HCT116 (cell line): Measurements from ENCODE around the gene MGRN1. TPM values are rescaled to one million over a fixed set of nuclear protein-coding genes. Genes with fewer than 3 reads are reported as not detected.

Experiments used
- ATAC-seq: fragments of 200-7000 bp; cut with Tn5 transposase; 2 replicates; pipeline ENCODE4 v1.9.1; 2020; ENCODE audit warnings: mild to moderate bottlenecking, moderate library complexity
- BruUV-seq: library from RNA; stranded (reverse); fragments of 400-500 nt; replicated peaks from 2 replicates; lab custom pipeline; 2021; lab: Mats Ljungman, UMichigan
- CTCF ChIA-PET: fragments of 300-600 bp; sonication (Branson Sonifier 250); formaldehyde crosslinking; loops from one replicate; lab custom pipeline; 2021; ENCODE audit warnings: antibody characterized with exemption; lab: Charles Lee
- POLR2A ChIA-PET: fragments of 300-600, 350-600 bp; sonication (Branson Sonifier 250); formaldehyde crosslinking; loops from one replicate; lab custom pipeline; 2021; ENCODE audit warnings: antibody characterized with exemption; lab: Charles Lee
- RAD21 ChIA-PET, 2 experiments: fragments of 300-600 bp; sonication (Branson Sonifier 250); formaldehyde crosslinking; loops; one replicate each; lab custom pipeline; 2023; ENCODE audit warnings: low total read pairs in 2 of 2; ENCODE audit not compliant: uncharacterized antibody in 2 of 2, unreplicated experiment in 2 of 2, low non-redundant PET in 1 of 2; lab: Charles Lee
- DNase-seq: peaks from one replicate; pipeline ENCODE4 v3.0.0-alpha.2; 2010; ENCODE audit warnings: low read depth, low spot score
- H2AFZ ChIP-seq: fragments of 200-600 bp; shearing (Covaris generic), sonication (generic); 2 replicates; pipeline ENCODE4 v1.6.1; 2017; ENCODE audit warnings: low read depth, mixed run types, mixed read lengths, antibody characterized with exemption, low read length; ENCODE audit not compliant: poor library complexity, severe bottlenecking
- H3K27ac ChIP-seq: 2 replicates; pipeline ENCODE4 v1.5.1; 2012; ENCODE audit warnings: low read depth, low read length
- H3K27me3 ChIP-seq: fragments of 200-600 bp; sonication (generic); 2 replicates; pipeline ENCODE4 v1.6.1; 2016; ENCODE audit warnings: mixed run types, low read length, mixed read lengths; ENCODE audit not compliant: insufficient read depth
- H3K36me3 ChIP-seq, 2 experiments: fragments of 200-500 bp in 1 of 2; fragments of 200-600 bp in 1 of 2; sonication (Bioruptor generic) in 1 of 2; sonication (generic) in 1 of 2; 2 replicates each; pipeline versions ENCODE4 v1.5.1 to v1.6.1; 2014 to 2016; ENCODE audit warnings: low read length in 2 of 2, inconsistent platforms in 1 of 2, mixed read lengths in 1 of 2, mixed run types in 1 of 2; ENCODE audit not compliant: insufficient read depth in 2 of 2, control insufficient read depth in 1 of 2
- H3K4me1 ChIP-seq, 2 experiments: fragments of 200-600 bp in 1 of 2; sonication (generic) in 1 of 2; 2 replicates each; pipeline versions ENCODE4 v1.5.1 to v1.6.1; 2012 to 2017; ENCODE audit warnings: low read length in 2 of 2, inconsistent platforms in 1 of 2, mild to moderate bottlenecking in 1 of 2, mixed read lengths in 1 of 2, mixed run types in 1 of 2, moderate library complexity in 1 of 2; ENCODE audit not compliant: insufficient read depth in 2 of 2, control insufficient read depth in 1 of 2
- H3K4me2 ChIP-seq: fragments of 200-600 bp; sonication (generic); 2 replicates; pipeline ENCODE4 v1.6.1; 2017; ENCODE audit warnings: mixed run types, low read length, mixed read lengths
- H3K4me3 ChIP-seq, 2 experiments: fragments of 200-600 bp in 1 of 2; sonication (generic) in 1 of 2; replicated peaks in 1 of 2; 2 replicates each; pipeline ENCODE4 v1.5.1; 2011 to 2016; ENCODE audit warnings: low read length in 2 of 2, control low read depth in 1 of 2, low read depth in 1 of 2, mild to moderate bottlenecking in 1 of 2, mixed read lengths in 1 of 2, mixed run types in 1 of 2
- H3K79me2 ChIP-seq: fragments of 200-600 bp; sonication (generic); 2 replicates; pipeline ENCODE4 v1.6.1; 2017; ENCODE audit warnings: mild to moderate bottlenecking, mixed run types, low read length, moderate library complexity, mixed read lengths; ENCODE audit not compliant: insufficient read depth
- H3K9ac ChIP-seq: fragments of 200-600 bp; sonication (generic); 2 replicates; pipeline ENCODE4 v1.6.1; 2016; ENCODE audit warnings: low read length, mixed read lengths
- H3K9me2 ChIP-seq: fragments of 200-600 bp; sonication (generic), shearing (Covaris generic); 2 replicates; pipeline ENCODE4 v1.6.1; 2017; ENCODE audit warnings: mixed run types, mild to moderate bottlenecking, moderate library complexity; ENCODE audit not compliant: insufficient read depth
- H3K9me3 ChIP-seq, 2 experiments: fragments of 200-500 bp in 1 of 2; fragments of 200-600 bp in 1 of 2; sonication (Bioruptor generic) in 1 of 2; sonication (generic) in 1 of 2; 2 replicates each; pipeline ENCODE4 v1.6.1; 2014 to 2017; ENCODE audit warnings: low read length in 2 of 2, mixed read lengths in 2 of 2, inconsistent platforms in 1 of 2, low read depth in 1 of 2, mild to moderate bottlenecking in 1 of 2, mixed run types in 1 of 2, moderate library complexity in 1 of 2; ENCODE audit not compliant: control insufficient read depth in 1 of 2, insufficient read depth in 1 of 2
- H4K20me1 ChIP-seq: fragments of 200-600 bp; sonication (generic), shearing (Covaris generic); 2 replicates; pipeline ENCODE4 v1.6.1; 2017; ENCODE audit warnings: mixed run types, mild to moderate bottlenecking, moderate library complexity; ENCODE audit not compliant: insufficient read depth
- CBX3 ChIP-seq: IDR thresholded peaks from 2 replicates; pipeline ENCODE4 v1.6.1; 2012; ENCODE audit warnings: low read depth
- CEBPB ChIP-seq: IDR thresholded peaks from 2 replicates; pipeline ENCODE4 v1.6.1; 2012; ENCODE audit warnings: low read depth
- EZH2 ChIP-seq: fragments of 200-600 bp; sonication (generic); IDR thresholded peaks from 2 replicates; pipeline ENCODE4 v1.6.1; 2017; ENCODE audit warnings: antibody characterized with exemption, mixed run types
- EZH2phosphoT487 ChIP-seq: fragments of 200-600 bp; IDR thresholded peaks from 2 replicates; pipeline ENCODE4 v1.6.1; 2018; ENCODE audit warnings: antibody characterized with exemption, borderline replicate concordance
- JUND ChIP-seq: IDR thresholded peaks from 2 replicates; pipeline ENCODE4 v1.6.1; 2012
- POLR2AphosphoS5 ChIP-seq: IDR thresholded peaks from 2 replicates; pipeline ENCODE4 v1.6.1; 2011; ENCODE audit warnings: mild to moderate bottlenecking, low read depth, low read length, moderate library complexity
- SRF ChIP-seq: IDR thresholded peaks from 2 replicates; pipeline ENCODE4 v1.6.1; 2012; ENCODE audit warnings: low read depth
- TCF7L2 ChIP-seq: IDR thresholded peaks from 2 replicates; pipeline ENCODE4 v1.7.0; 2011; ENCODE audit warnings: borderline replicate concordance, inconsistent platforms; ENCODE audit not compliant: insufficient read depth, insufficient read length; ENCODE audit errors: extremely low read depth
- ZFX ChIP-seq: fragments of 450-650 bp; IDR thresholded peaks from 2 replicates; pipeline ENCODE4 v1.6.1; 2017
- ZNF274 ChIP-seq: fragments of 200-500 bp; sonication (Bioruptor generic); IDR thresholded peaks from 2 replicates; pipeline ENCODE4 v1.6.1; 2014; ENCODE audit warnings: mild to moderate bottlenecking, low read depth, low read length, inconsistent platforms
- intact Hi-C: fragments of 100-400 bp; cut with micrococcal nuclease; formaldehyde crosslinking; loops from 2 replicates; pipeline ENCODE4 v1.10.0; 2022
- total RNA-seq: library from RNA; stranded (reverse); gene quantifications from one replicate; pipeline ENCODE4 v1.2.1, GENCODE V29; 2021; ENCODE audit not compliant: unreplicated experiment
- TF ChIP-seq, protein P1 (sequence below): IDR thresholded peaks from 2 replicates; pipeline ENCODE4 v1.6.1; 2012
- TF ChIP-seq, protein P2 (sequence below): IDR thresholded peaks from 2 replicates; pipeline ENCODE4 v1.6.1; 2011; ENCODE audit warnings: mild to moderate bottlenecking, low read length, moderate library complexity; ENCODE audit not compliant: insufficient replicate concordance; ENCODE audit errors: extremely low read depth
- TF ChIP-seq, protein P3 (sequence below): IDR thresholded peaks from 2 replicates; pipeline ENCODE4 v1.6.1; 2012
- TF ChIP-seq, protein P4 (sequence below): IDR thresholded peaks from 2 replicates; pipeline ENCODE4 v1.6.1; 2012; ENCODE audit warnings: low read depth
- TF ChIP-seq, protein P5 (sequence below), 3 experiments: fragments of 200-600 bp in 1 of 3; sonication (generic) in 1 of 3; IDR thresholded peaks in 2 of 3; conservative IDR thresholded peaks in 1 of 3; 2 replicates each; pipeline ENCODE4 v1.5.1; 2012 to 2017; ENCODE audit warnings: low read depth in 2 of 3, low read length in 2 of 3, antibody characterized with exemption in 1 of 3, borderline replicate concordance in 1 of 3, control low read depth in 1 of 3, mild to moderate bottlenecking in 1 of 3, mixed read lengths in 1 of 3, mixed run types in 1 of 3, moderate library complexity in 1 of 3; ENCODE audit not compliant: insufficient read depth in 1 of 3

MGRN1 gene
- total RNA-seq, 1 experiment from 2014 or later = 50.6 TPM

- H3K27me3 ChIP-seq = no peaks in the 10 kb centered on the region
- H3K4me2 ChIP-seq = no peak overlapping the region
- no peak for TF ChIP-seq CEBPB
- TF ChIP-seq, protein P1, sequence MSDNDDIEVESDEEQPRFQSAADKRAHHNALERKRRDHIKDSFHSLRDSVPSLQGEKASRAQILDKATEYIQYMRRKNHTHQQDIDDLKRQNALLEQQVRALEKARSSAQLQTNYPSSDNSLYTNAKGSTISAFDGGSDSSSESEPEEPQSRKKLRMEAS = no peak
- TF ChIP-seq, protein P2, sequence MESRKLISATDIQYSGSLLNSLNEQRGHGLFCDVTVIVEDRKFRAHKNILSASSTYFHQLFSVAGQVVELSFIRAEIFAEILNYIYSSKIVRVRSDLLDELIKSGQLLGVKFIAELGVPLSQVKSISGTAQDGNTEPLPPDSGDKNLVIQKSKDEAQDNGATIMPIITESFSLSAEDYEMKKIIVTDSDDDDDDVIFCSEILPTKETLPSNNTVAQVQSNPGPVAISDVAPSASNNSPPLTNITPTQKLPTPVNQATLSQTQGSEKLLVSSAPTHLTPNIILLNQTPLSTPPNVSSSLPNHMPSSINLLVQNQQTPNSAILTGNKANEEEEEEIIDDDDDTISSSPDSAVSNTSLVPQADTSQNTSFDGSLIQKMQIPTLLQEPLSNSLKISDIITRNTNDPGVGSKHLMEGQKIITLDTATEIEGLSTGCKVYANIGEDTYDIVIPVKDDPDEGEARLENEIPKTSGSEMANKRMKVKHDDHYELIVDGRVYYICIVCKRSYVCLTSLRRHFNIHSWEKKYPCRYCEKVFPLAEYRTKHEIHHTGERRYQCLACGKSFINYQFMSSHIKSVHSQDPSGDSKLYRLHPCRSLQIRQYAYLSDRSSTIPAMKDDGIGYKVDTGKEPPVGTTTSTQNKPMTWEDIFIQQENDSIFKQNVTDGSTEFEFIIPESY = no peak
- no peak for TF ChIP-seq ZFX
- no peak for TF ChIP-seq ZNF274
- no peak for TF ChIP-seq TCF7L2
- no peak for TF ChIP-seq SRF
- TF ChIP-seq, protein P3, sequence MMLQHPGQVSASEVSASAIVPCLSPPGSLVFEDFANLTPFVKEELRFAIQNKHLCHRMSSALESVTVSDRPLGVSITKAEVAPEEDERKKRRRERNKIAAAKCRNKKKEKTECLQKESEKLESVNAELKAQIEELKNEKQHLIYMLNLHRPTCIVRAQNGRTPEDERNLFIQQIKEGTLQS = no peak
- TF ChIP-seq EZH2 = no peak
- TF ChIP-seq, protein P4, sequence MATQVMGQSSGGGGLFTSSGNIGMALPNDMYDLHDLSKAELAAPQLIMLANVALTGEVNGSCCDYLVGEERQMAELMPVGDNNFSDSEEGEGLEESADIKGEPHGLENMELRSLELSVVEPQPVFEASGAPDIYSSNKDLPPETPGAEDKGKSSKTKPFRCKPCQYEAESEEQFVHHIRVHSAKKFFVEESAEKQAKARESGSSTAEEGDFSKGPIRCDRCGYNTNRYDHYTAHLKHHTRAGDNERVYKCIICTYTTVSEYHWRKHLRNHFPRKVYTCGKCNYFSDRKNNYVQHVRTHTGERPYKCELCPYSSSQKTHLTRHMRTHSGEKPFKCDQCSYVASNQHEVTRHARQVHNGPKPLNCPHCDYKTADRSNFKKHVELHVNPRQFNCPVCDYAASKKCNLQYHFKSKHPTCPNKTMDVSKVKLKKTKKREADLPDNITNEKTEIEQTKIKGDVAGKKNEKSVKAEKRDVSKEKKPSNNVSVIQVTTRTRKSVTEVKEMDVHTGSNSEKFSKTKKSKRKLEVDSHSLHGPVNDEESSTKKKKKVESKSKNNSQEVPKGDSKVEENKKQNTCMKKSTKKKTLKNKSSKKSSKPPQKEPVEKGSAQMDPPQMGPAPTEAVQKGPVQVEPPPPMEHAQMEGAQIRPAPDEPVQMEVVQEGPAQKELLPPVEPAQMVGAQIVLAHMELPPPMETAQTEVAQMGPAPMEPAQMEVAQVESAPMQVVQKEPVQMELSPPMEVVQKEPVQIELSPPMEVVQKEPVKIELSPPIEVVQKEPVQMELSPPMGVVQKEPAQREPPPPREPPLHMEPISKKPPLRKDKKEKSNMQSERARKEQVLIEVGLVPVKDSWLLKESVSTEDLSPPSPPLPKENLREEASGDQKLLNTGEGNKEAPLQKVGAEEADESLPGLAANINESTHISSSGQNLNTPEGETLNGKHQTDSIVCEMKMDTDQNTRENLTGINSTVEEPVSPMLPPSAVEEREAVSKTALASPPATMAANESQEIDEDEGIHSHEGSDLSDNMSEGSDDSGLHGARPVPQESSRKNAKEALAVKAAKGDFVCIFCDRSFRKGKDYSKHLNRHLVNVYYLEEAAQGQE = no peak
- no peak for TF ChIP-seq CBX3
- TF ChIP-seq, protein P5, sequence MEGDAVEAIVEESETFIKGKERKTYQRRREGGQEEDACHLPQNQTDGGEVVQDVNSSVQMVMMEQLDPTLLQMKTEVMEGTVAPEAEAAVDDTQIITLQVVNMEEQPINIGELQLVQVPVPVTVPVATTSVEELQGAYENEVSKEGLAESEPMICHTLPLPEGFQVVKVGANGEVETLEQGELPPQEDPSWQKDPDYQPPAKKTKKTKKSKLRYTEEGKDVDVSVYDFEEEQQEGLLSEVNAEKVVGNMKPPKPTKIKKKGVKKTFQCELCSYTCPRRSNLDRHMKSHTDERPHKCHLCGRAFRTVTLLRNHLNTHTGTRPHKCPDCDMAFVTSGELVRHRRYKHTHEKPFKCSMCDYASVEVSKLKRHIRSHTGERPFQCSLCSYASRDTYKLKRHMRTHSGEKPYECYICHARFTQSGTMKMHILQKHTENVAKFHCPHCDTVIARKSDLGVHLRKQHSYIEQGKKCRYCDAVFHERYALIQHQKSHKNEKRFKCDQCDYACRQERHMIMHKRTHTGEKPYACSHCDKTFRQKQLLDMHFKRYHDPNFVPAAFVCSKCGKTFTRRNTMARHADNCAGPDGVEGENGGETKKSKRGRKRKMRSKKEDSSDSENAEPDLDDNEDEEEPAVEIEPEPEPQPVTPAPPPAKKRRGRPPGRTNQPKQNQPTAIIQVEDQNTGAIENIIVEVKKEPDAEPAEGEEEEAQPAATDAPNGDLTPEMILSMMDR (IDR thresholded peaks at IDR 0.05 in 2 of 3, conservative IDR thresholded peaks at IDR 0.05 in 1 of 3; ENCODE audit: borderline replicate concordance in 1 of 3, insufficient read depth in 1 of 3, low read depth in 2 of 3, low read length in 2 of 3) = no peak
- no peak for TF ChIP-seq EZH2phosphoT487
- no peak for TF ChIP-seq POLR2AphosphoS5
- TF ChIP-seq JUND = no peak
- ChIA-PET POLR2A (no interaction called here), CTCF (no interaction called here), RAD21 (no interaction called here)
- peaks cover 8 to 16% of the 10 kb centered on the region in 2 experiments; a peak in 2 of 4 replicates for H3K4me1 ChIP-seq
- no peak overlapping the region for H3K9ac ChIP-seq
- BruUV-seq = no TSS peak
- no peak overlapping the region for H3K27ac ChIP-seq
- ATAC-seq (no peak), DNase-seq (no peak)
- H3K4me3 ChIP-seq = no peak overlapping the region
- no peaks in the 10 kb centered on the region; the same call in 1 of the 2 replicates for H3K79me2 ChIP-seq
- no peaks in the 10 kb centered on the region for H3K9me3 ChIP-seq
- no peaks in the 10 kb centered on the region for H3K9me2 ChIP-seq
- no peak overlapping the region for H2AFZ ChIP-seq
- H3K36me3 ChIP-seq = peaks cover 0 to 2% of the 10 kb centered on the region in 2 experiments; a peak in 1 of 4 replicates
- no peaks in the 10 kb centered on the region for H4K20me1 ChIP-seq
- intact Hi-C loops = no loop called here
These were observed 66.5 kb downstream of the MGRN1 start for GRCh38 chr16:4690946-4691665.
